Gastroesophageal sphincter (tissue), 3 donors: ENCODE results near the gene MCRIP1.

ENCODE experiments used
- POLR2A ChIP-seq, 2 donors: fragments of 450-650 bp; IDR thresholded peaks; one replicate each; pipeline ENCODE4 v1.6.1; 2017; ENCODE audit warnings: antibody characterized with exemption in 2 of 2, mild to moderate bottlenecking in 2 of 2, moderate library complexity in 1 of 2
- POLR2AphosphoS5 ChIP-seq: sonication (generic); formaldehyde crosslinking; IDR thresholded peaks from one replicate; pipeline ENCODE4 v1.6.1; 2017; ENCODE audit warnings: antibody characterized with exemption
- TF ChIP-seq, protein P1 (sequence below), 4 experiments: fragments of 200-600 bp in 2 of 4; fragments of 450-650 bp in 2 of 4; sonication (generic) in 1 of 4; IDR thresholded peaks; one replicate each; pipeline ENCODE4 v1.5.1; 2017 to 2019; ENCODE audit warnings: antibody characterized with exemption in 4 of 4, mild to moderate bottlenecking in 2 of 4, moderate library complexity in 2 of 4

DNA sequence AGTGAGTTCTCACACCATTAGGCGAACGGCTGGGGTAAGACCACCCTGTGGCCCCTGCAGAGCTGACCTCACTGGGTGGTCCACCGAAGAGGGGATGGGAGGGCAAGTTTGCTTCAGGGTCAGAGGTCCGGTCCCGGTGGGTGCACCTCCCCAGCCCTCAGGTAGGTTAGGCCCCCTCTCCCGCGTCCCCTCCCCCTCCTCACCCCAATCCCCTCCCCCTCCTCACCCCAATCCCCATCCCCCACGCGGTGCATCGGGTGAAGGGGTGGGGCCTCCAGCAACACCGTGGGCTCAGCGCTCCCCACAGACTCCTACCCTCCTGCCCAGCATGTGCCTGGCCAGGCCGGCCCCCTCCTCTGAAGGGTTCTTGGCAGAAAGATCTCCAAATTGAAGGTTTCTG lies 13.4 kb downstream of the MCRIP1 start:
- TF ChIP-seq, protein P1, sequence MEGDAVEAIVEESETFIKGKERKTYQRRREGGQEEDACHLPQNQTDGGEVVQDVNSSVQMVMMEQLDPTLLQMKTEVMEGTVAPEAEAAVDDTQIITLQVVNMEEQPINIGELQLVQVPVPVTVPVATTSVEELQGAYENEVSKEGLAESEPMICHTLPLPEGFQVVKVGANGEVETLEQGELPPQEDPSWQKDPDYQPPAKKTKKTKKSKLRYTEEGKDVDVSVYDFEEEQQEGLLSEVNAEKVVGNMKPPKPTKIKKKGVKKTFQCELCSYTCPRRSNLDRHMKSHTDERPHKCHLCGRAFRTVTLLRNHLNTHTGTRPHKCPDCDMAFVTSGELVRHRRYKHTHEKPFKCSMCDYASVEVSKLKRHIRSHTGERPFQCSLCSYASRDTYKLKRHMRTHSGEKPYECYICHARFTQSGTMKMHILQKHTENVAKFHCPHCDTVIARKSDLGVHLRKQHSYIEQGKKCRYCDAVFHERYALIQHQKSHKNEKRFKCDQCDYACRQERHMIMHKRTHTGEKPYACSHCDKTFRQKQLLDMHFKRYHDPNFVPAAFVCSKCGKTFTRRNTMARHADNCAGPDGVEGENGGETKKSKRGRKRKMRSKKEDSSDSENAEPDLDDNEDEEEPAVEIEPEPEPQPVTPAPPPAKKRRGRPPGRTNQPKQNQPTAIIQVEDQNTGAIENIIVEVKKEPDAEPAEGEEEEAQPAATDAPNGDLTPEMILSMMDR (IDR thresholded peaks at IDR 0.05), result no peak
- TF ChIP-seq POLR2AphosphoS5, result no peak
- TF ChIP-seq POLR2A (IDR thresholded peaks at IDR 0.05), result no peak
